Endothelial cell of umbilical vein (primary cell): ENCODE measurements around the gene PPP1R9B. TPM values are rescaled to one million over a fixed set of nuclear protein-coding genes. Genes with fewer than 3 reads are reported as not detected.

ENCODE experiments used
- BruUV-seq: library from RNA; stranded (reverse); fragments of 400-500 nt; replicated peaks from 2 replicates; lab custom pipeline; 2021; lab: Mats Ljungman, UMichigan
- CTCF ChIA-PET: fragments of 300-600, 350-600 bp; sonication (Branson Sonifier 250); formaldehyde crosslinking; loops from one replicate; lab custom pipeline; 2021; ENCODE audit warnings: antibody characterized with exemption, inconsistent platforms; lab: Charles Lee
- POLR2A ChIA-PET: fragments of 300-600, 350-600 bp; sonication (Branson Sonifier 250); formaldehyde crosslinking; loops from one replicate; lab custom pipeline; 2021; ENCODE audit warnings: antibody characterized with exemption, inconsistent platforms; lab: Charles Lee
- DNase-seq: peaks from one replicate; pipeline ENCODE4 v3.0.0-alpha.2; 2011; ENCODE audit warnings: low read depth, low spot score
- FAIRE-seq: peaks from 2 replicates; lab custom pipeline; 2011; peaks lifted over from hg19 to GRCh38; lab: Jason Lieb, UNC
- H2AFZ ChIP-seq: 2 replicates; pipeline ENCODE4 v1.6.0; 2012; ENCODE audit warnings: low read depth, low read length, control low read depth, inconsistent platforms
- H3K27ac ChIP-seq: 2 replicates; pipeline ENCODE4 v1.5.1; 2011; ENCODE audit warnings: low read depth, mild to moderate bottlenecking, control low read depth, low read length, moderate library complexity; ENCODE audit not compliant: insufficient read depth
- H3K27me3 ChIP-seq, 2 experiments: 2 replicates each; pipeline versions ENCODE4 v1.6.0 to v1.6.1; 2011; ENCODE audit warnings: low read length in 2 of 2, mixed read lengths in 1 of 2; ENCODE audit not compliant: control insufficient read depth in 2 of 2, insufficient read depth in 2 of 2
- H3K36me3 ChIP-seq, 2 experiments: 2 replicates in 1 of 2; 3 replicates in 1 of 2; pipeline ENCODE4 v1.5.1; 2011; ENCODE audit warnings: low read length in 2 of 2, mild to moderate bottlenecking in 1 of 2, moderate library complexity in 1 of 2; ENCODE audit not compliant: control insufficient read depth in 2 of 2, insufficient read depth in 2 of 2; ENCODE audit errors: extremely low read depth in 1 of 2
- H3K4me1 ChIP-seq: 3 replicates; pipeline ENCODE4 v1.5.1; 2011; ENCODE audit warnings: mild to moderate bottlenecking, low read length; ENCODE audit not compliant: control insufficient read depth, insufficient read depth; ENCODE audit errors: extremely low read depth
- H3K4me2 ChIP-seq: 2 replicates; pipeline ENCODE4 v1.6.1; 2011; ENCODE audit warnings: low read length, control low read depth, mixed read lengths; ENCODE audit not compliant: insufficient read depth
- H3K4me3 ChIP-seq, 3 experiments: fragments of 200-600 bp in 1 of 3; sonication (generic), shearing (Covaris generic) in 1 of 3; replicated peaks in 1 of 3; 2 replicates each; pipeline ENCODE4 v1.5.1; 2011 to 2016; ENCODE audit warnings: control low read depth in 3 of 3, low read length in 3 of 3, mild to moderate bottlenecking in 2 of 3, inconsistent platforms in 1 of 3, low read depth in 1 of 3, moderate library complexity in 1 of 3; ENCODE audit not compliant: insufficient read depth in 1 of 3
- H3K79me2 ChIP-seq: 2 replicates; pipeline ENCODE4 v1.6.0; 2012; ENCODE audit warnings: low read length, inconsistent platforms; ENCODE audit not compliant: control insufficient read depth, insufficient read depth
- H3K9ac ChIP-seq: replicated peaks from 2 replicates; pipeline ENCODE3; 2011; ENCODE audit warnings: low read length, control low read depth; ENCODE audit not compliant: insufficient read depth; ENCODE audit errors: extremely low read depth
- H3K9me1 ChIP-seq: replicated peaks from 3 replicates; pipeline ENCODE4 v1.6.0; 2011; ENCODE audit warnings: mild to moderate bottlenecking, low read length; ENCODE audit not compliant: control insufficient read depth, insufficient read depth; ENCODE audit errors: extremely low read depth
- H3K9me3 ChIP-seq: replicated peaks from 2 replicates; pipeline ENCODE4 v1.5.1; 2012; ENCODE audit warnings: low read length, inconsistent platforms; ENCODE audit not compliant: control insufficient read depth, insufficient read depth
- H4K20me1 ChIP-seq: replicated peaks from 2 replicates; pipeline ENCODE3; 2011; ENCODE audit warnings: mild to moderate bottlenecking, low read length; ENCODE audit not compliant: control insufficient read depth, insufficient read depth; ENCODE audit errors: extremely low read depth
- EZH2 ChIP-seq: IDR thresholded peaks from 2 replicates; pipeline ENCODE4 v1.6.1; 2012; ENCODE audit warnings: borderline replicate concordance, low read depth, mild to moderate bottlenecking, moderate library complexity, low read length, inconsistent platforms; ENCODE audit not compliant: severe bottlenecking
- FOS ChIP-seq: IDR thresholded peaks from 2 replicates; pipeline ENCODE4 v1.6.1; 2011; ENCODE audit warnings: mild to moderate bottlenecking, low read length, moderate library complexity, borderline replicate concordance; ENCODE audit not compliant: insufficient read depth
- GATA2 ChIP-seq: IDR thresholded peaks from 2 replicates; pipeline ENCODE4 v1.7.0; 2011; ENCODE audit warnings: low read depth, mild to moderate bottlenecking, moderate library complexity, mixed read lengths, low read length; ENCODE audit not compliant: insufficient read length, insufficient read depth
- JUN ChIP-seq: IDR thresholded peaks from 2 replicates; pipeline ENCODE4 v1.6.1; 2011; ENCODE audit warnings: borderline replicate concordance, low read depth; ENCODE audit not compliant: insufficient read length, insufficient read depth
- MYC ChIP-seq: IDR thresholded peaks from one replicate; pipeline ENCODE4 v1.6.1; 2011; ENCODE audit warnings: mild to moderate bottlenecking, low read depth, low read length
- POLR2A ChIP-seq: IDR thresholded peaks from 2 replicates; pipeline ENCODE4 v1.6.1; 2012; ENCODE audit warnings: low read depth, mild to moderate bottlenecking, control low read depth, low read length
- POLR2AphosphoS5 ChIP-seq: IDR thresholded peaks from 2 replicates; pipeline ENCODE4 v1.6.1; 2012; ENCODE audit warnings: low read depth, mild to moderate bottlenecking, control low read depth, low read length, moderate library complexity; ENCODE audit not compliant: insufficient read depth
- dilution Hi-C: fragments of 300-500 bp; cut with MboI; formaldehyde crosslinking; loops from one replicate; pipeline ENCODE4 v1.15.0; 2019; ENCODE audit warnings: low sequenced_read_pairs; ENCODE audit not compliant: extremely low pct_ligation_motif_present
- intact Hi-C: fragments of 100-400 bp; cut with micrococcal nuclease; formaldehyde crosslinking; loops from one replicate; pipeline ENCODE4 v1.10.0; 2022
- polyA plus RNA-seq, 4 experiments: library from polyadenylated mRNA; depleted of rRNA in 3 of 4; stranded (reverse) in 3 of 4; unstranded in 1 of 4; fragments of >200 nt; gene quantifications; 2 replicates each; pipeline versions ENCODE4 v1.2.1 to v1.2.3, GENCODE V29; 2011 to 2012; ENCODE audit warnings: missing spikeins in 1 of 4
- total RNA-seq: library from RNA; stranded (reverse); gene quantifications from 2 replicates; pipeline ENCODE4 v1.2.3, GENCODE V29; 2021
- TF ChIP-seq, protein P1 (sequence below): IDR thresholded peaks from 2 replicates; pipeline ENCODE4 v1.6.1; 2011; ENCODE audit not compliant: insufficient read depth, insufficient read length
- TF ChIP-seq, protein P2 (sequence below), 2 donors: IDR thresholded peaks; 1 replicate in 1 of 2; 2 replicates in 1 of 2; pipeline ENCODE4 v1.5.1; 2011; ENCODE audit warnings: low read length in 2 of 2, mild to moderate bottlenecking in 2 of 2, moderate library complexity in 2 of 2, control low read depth in 1 of 2, inconsistent platforms in 1 of 2, low read depth in 1 of 2; ENCODE audit not compliant: insufficient read depth in 1 of 2; ENCODE audit errors: extremely low read depth in 1 of 2

Gene PPP1R9B
- total and polyA plus RNA-seq, 2 donors (not counting 3 experiments of a cell fraction or from before 2014, with no cell fraction given), result 20.1 to 60.2 TPM

DNA sequence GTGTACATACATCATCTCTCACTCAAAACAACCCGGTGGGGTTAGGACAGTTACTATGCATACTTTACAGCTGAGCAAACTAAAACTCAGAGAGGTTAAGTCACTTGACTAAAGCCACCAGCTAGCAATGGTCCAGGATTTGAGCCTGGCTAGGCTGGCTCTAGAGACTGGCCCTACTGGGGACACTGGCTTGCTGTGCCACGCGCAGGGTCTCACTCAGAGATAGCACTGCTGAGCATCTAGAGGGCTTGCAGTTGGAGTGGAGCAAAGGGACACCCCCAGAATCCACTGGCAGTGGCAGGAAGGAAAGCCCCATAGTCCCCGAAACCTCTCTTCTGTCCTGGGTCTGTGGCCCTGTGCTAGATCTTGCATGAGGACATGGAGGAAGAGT, 31.7 kb downstream of the PPP1R9B start:
- no peak overlapping the region for H2AFZ ChIP-seq
- BruUV-seq, result no TSS peak

More for the DNA sequence above, 31.7 kb downstream of the PPP1R9B start:
- Histone ChIP-seq H3K9me1 (no peaks in the 10 kb centered on the region), H3K36me3 (peaks cover 0 to 1% of the 10 kb centered on the region in 2 experiments), H3K79me2 (no peaks in the 10 kb centered on the region), H3K27ac (no peak overlapping the region), H3K4me2 (no peak overlapping the region), H3K9me3 (no peaks in the 10 kb centered on the region), H3K4me3 (no peak overlapping the region), H3K27me3 (no peaks in the 10 kb centered on the region), H3K9ac (no peak overlapping the region), H4K20me1 (no peaks in the 10 kb centered on the region), H3K4me1 (peaks cover 6% of the 10 kb centered on the region)
- intact Hi-C loops, result loop anchor here (10.0 kb wide), 1 partner anchor 146 kb away; no protein-coding TSS in a partner anchor
- POLR2A ChIA-PET, result interaction anchor here (0.5 kb wide), 1 partner anchor 12 kb away, joined by 4 read pairs; no protein-coding TSS in a partner anchor
- TF ChIP-seq MYC (no peak), FOS (no peak), EZH2 (no peak), JUN (no peak), POLR2AphosphoS5 (no peak), POLR2A (no peak), GATA2 (no peak)
- TF ChIP-seq, protein P1, sequence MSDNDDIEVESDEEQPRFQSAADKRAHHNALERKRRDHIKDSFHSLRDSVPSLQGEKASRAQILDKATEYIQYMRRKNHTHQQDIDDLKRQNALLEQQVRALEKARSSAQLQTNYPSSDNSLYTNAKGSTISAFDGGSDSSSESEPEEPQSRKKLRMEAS, result no peak
- TF ChIP-seq, protein P2, sequence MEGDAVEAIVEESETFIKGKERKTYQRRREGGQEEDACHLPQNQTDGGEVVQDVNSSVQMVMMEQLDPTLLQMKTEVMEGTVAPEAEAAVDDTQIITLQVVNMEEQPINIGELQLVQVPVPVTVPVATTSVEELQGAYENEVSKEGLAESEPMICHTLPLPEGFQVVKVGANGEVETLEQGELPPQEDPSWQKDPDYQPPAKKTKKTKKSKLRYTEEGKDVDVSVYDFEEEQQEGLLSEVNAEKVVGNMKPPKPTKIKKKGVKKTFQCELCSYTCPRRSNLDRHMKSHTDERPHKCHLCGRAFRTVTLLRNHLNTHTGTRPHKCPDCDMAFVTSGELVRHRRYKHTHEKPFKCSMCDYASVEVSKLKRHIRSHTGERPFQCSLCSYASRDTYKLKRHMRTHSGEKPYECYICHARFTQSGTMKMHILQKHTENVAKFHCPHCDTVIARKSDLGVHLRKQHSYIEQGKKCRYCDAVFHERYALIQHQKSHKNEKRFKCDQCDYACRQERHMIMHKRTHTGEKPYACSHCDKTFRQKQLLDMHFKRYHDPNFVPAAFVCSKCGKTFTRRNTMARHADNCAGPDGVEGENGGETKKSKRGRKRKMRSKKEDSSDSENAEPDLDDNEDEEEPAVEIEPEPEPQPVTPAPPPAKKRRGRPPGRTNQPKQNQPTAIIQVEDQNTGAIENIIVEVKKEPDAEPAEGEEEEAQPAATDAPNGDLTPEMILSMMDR (IDR thresholded peaks at IDR 0.05; ENCODE audit: extremely low read depth in 1 of 2, insufficient read depth in 1 of 2, low read depth in 1 of 2, low read length in 2 of 2), result no peak
- dilution Hi-C loops, result no loop called here
- FAIRE-seq (no peak), DNase-seq (no peak)
- CTCF ChIA-PET, result interaction anchor here (0.7 to 2.3 kb wide), 7 partner anchors 10 to 79 kb away, joined by 3 to 6 read pairs (median 3); no protein-coding TSS in a partner anchor
